Liver (tissue), 9 donors: ENCODE data around the gene SPATC1L. TPM values are rescaled to one million over a fixed set of nuclear protein-coding genes. Genes with fewer than 3 reads are reported as not detected.

ENCODE experiments used
- DNase-seq: peaks from one replicate; pipeline ENCODE4 v3.0.0-alpha.2; 2017; ENCODE audit warnings: low spot score
- H3K27ac ChIP-seq, 2 donors: one replicate each; pipeline ENCODE4 v1.7.0; 2013; ENCODE audit warnings: inconsistent platforms in 2 of 2, low read length in 2 of 2, control low read depth in 1 of 2, low read depth in 1 of 2, mild to moderate bottlenecking in 1 of 2
- H3K27me3 ChIP-seq, 4 donors: one replicate each; pipeline versions ENCODE4 v1.6.1 to v1.7.0; 2013; ENCODE audit warnings: low read length in 3 of 4, inconsistent platforms in 1 of 4, mild to moderate bottlenecking in 1 of 4, moderate library complexity in 1 of 4; ENCODE audit not compliant: control insufficient read depth in 4 of 4, insufficient read depth in 4 of 4
- H3K36me3 ChIP-seq, 4 donors: one replicate each; pipeline versions ENCODE4 v1.6.1 to v1.7.0; 2013; ENCODE audit warnings: low read length in 3 of 4, mild to moderate bottlenecking in 3 of 4, low read depth in 1 of 4, moderate library complexity in 1 of 4; ENCODE audit not compliant: control insufficient read depth in 4 of 4, insufficient read depth in 3 of 4
- H3K4me1 ChIP-seq, 4 donors: one replicate each; pipeline versions ENCODE4 v1.6.1 to v1.7.0; 2013; ENCODE audit warnings: low read length in 3 of 4, mild to moderate bottlenecking in 3 of 4, moderate library complexity in 1 of 4; ENCODE audit not compliant: control insufficient read depth in 4 of 4, insufficient read depth in 4 of 4
- H3K4me3 ChIP-seq, 3 donors: one replicate each; pipeline versions ENCODE4 v1.6.1 to v1.7.0; 2013; ENCODE audit warnings: low read length in 3 of 3, control low read depth in 1 of 3, low read depth in 1 of 3, mild to moderate bottlenecking in 1 of 3
- H3K9ac ChIP-seq, 2 donors: one replicate each; pipeline ENCODE4 v1.7.0; 2013; ENCODE audit warnings: low read length in 2 of 2, mild to moderate bottlenecking in 2 of 2, moderate library complexity in 2 of 2, control low read depth in 1 of 2, low read depth in 1 of 2
- H3K9me3 ChIP-seq, 4 donors: one replicate each; pipeline versions ENCODE4 v1.6.1 to v1.7.0; 2013; ENCODE audit warnings: low read length in 3 of 4; ENCODE audit not compliant: control insufficient read depth in 4 of 4
- EGR1 ChIP-seq, 2 donors: IDR thresholded peaks; 2 replicates each; pipeline ENCODE4 v1.6.1; 2016 to 2018; ENCODE audit warnings: antibody characterized with exemption in 2 of 2, low read depth in 2 of 2
- FOXA1 ChIP-seq: IDR thresholded peaks from 2 replicates; pipeline ENCODE4 v1.6.1; 2016; ENCODE audit warnings: antibody characterized with exemption
- FOXA2 ChIP-seq: IDR thresholded peaks from 2 replicates; pipeline ENCODE4 v1.6.1; 2016; ENCODE audit warnings: antibody characterized with exemption
- GABPA ChIP-seq, 2 donors: IDR thresholded peaks in 1 of 2; conservative IDR thresholded peaks in 1 of 2; 2 replicates each; pipeline ENCODE4 v1.6.1; 2016; ENCODE audit warnings: antibody characterized with exemption in 2 of 2, mild to moderate bottlenecking in 1 of 2, moderate library complexity in 1 of 2
- HNF4A ChIP-seq, 2 donors: conservative IDR thresholded peaks; 2 replicates each; pipeline ENCODE4 v1.6.1; 2016; ENCODE audit warnings: antibody characterized with exemption in 2 of 2, mild to moderate bottlenecking in 2 of 2
- HNF4G ChIP-seq: IDR thresholded peaks from 2 replicates; pipeline ENCODE4 v1.6.1; 2016; ENCODE audit warnings: antibody characterized with exemption
- NR2F2 ChIP-seq: IDR thresholded peaks from 2 replicates; pipeline ENCODE4 v1.6.1; 2016; ENCODE audit warnings: antibody characterized with exemption
- RAD21 ChIP-seq, 2 donors: IDR thresholded peaks; 2 replicates each; pipeline ENCODE4 v1.6.1; 2016; ENCODE audit warnings: antibody characterized with exemption in 2 of 2, mild to moderate bottlenecking in 2 of 2
- SP1 ChIP-seq: IDR thresholded peaks from 2 replicates; pipeline ENCODE4 v1.6.1; 2018; ENCODE audit warnings: antibody characterized with exemption, mild to moderate bottlenecking
- TAF1 ChIP-seq: conservative IDR thresholded peaks from 2 replicates; pipeline ENCODE4 v1.6.1; 2016; ENCODE audit warnings: antibody characterized with exemption, mild to moderate bottlenecking
- YY1 ChIP-seq: IDR thresholded peaks from 2 replicates; pipeline ENCODE4 v1.6.1; 2016; ENCODE audit warnings: antibody characterized with exemption, mild to moderate bottlenecking
- WGBS: extraction: QIAGEN DNeasy Blood & Tissue Kit; methylation state at CpG from one replicate; pipeline ENCODE4 v1.1.7; 2013; 5-methylcytosine and 5-hydroxymethylcytosine counted together
- polyA plus RNA-seq, 2 donors: library from polyadenylated mRNA; stranded (reverse) in 1 of 2; unstranded in 1 of 2; fragments of 200-250 nt in 1 of 2; fragments of >200 nt in 1 of 2; fragmentation: Nextera tagmentation in 1 of 2; extraction: Ambion mirVana in 1 of 2; gene quantifications; one replicate each; pipeline versions ENCODE4 v1.2.1 to v1.2.3, GENCODE V29; 2013 to 2015
- total RNA-seq, 2 donors: library from RNA; depleted of rRNA; stranded (reverse); fragments of >200 nt; gene quantifications; one replicate each; pipeline ENCODE4 v1.2.3, GENCODE V29; 2014
- TF ChIP-seq, protein P1 (sequence below): IDR thresholded peaks from 2 replicates; pipeline ENCODE4 v1.6.1; 2016; ENCODE audit warnings: antibody characterized with exemption
- TF ChIP-seq, protein P2 (sequence below): IDR thresholded peaks from 2 replicates; pipeline ENCODE4 v1.6.1; 2016; ENCODE audit warnings: antibody characterized with exemption
- TF ChIP-seq, protein P3 (sequence below): fragments of 150-350 bp; IDR thresholded peaks from 2 replicates; pipeline ENCODE4 v1.5.1; 2017; ENCODE audit warnings: improper control_type of control experiment, low read depth, low read length; ENCODE audit not compliant: missing input control
- TF ChIP-seq, protein P4 (sequence below): IDR thresholded peaks from 2 replicates; pipeline ENCODE4 v1.6.1; 2016; ENCODE audit warnings: antibody characterized with exemption
- TF ChIP-seq, protein P5 (sequence below): IDR thresholded peaks from 2 replicates; pipeline ENCODE4 v1.6.1; 2016; ENCODE audit warnings: antibody characterized with exemption, mild to moderate bottlenecking
- donor health status: healthy.
- donor health status: healthy.
- donor health status: healthy.
- donor health status: healthy.
- donor health status: healthy.

Gene SPATC1L
- total and polyA plus RNA-seq, 4 donors = 0.33 to 3.5 (median 0.79) TPM

DNA sequence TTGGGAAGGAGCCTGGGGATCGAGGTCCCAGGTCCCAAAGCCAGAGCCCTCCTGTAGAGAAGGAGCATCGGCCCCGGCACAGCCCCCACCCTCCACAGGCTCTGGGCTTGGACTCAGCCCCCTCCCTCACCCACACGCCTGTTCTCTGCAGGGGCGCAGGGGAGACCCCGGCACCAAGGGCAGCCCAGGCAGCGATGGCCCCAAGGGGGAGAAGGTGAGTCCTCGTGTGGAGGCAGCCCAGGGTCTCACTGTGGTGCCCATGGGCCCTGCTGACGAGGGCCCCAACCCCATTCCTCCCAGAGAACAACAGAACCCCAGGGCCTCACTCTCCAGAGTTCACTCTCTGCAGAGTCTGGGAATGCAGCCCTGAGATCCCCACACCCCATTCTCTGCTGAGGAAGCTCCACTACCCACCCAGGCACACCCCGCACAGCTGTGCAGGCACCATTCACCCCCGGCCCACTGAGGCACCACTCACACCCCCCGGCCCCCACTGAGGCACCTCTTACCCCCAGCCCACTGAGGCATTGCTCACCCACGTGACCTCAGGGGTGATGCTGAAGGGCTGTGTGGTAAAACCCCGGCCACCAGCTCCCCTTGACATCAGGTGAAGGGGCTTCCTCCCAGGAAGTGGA is 64.5 kb downstream of the SPATC1L start:
- H3K36me3 ChIP-seq = no peaks in the 10 kb centered on the region

DNA sequence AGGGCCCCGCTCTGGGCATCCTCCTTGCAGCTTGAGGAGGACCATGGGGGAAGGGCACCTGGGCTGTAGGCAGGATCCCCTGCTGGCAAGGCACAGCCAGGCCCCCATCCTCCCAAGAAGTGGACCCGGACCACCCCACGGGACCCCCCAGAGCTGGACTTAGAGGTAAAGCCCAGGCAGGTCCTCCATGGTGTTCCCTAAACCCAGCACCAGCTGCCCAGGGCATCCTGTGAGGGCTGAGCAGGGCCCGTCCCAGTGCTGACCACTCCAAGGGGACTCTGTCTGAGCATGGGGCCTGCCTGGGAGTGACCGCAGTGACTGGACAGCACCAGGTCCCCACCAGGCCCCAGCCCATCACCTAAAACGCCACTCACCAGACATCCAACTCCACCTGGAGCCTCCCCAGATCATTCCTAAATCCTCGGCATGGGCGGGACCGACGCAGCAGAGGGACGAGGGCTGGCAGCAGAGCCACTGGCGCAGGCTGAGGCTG is 65.1 kb downstream of the SPATC1L start:
- Histone ChIP-seq H3K4me1 (peaks cover 0 to 2% (median 0%) of the 10 kb centered on the region in 4 donors), H3K27ac (no peak overlapping the region), H3K4me3 (no peak overlapping the region), H3K36me3 (no peaks in the 10 kb centered on the region), H3K9ac (no peak overlapping the region), H3K9me3 (no peaks in the 10 kb centered on the region), H3K27me3 (no peaks in the 10 kb centered on the region)
- 84% methylated on average over 12 of the region's 12 CpGs for WGBS
- peak; percentile 31 for DNase-seq
- no peak for TF ChIP-seq YY1
- TF ChIP-seq HNF4G = no peak
- TF ChIP-seq, protein P1, sequence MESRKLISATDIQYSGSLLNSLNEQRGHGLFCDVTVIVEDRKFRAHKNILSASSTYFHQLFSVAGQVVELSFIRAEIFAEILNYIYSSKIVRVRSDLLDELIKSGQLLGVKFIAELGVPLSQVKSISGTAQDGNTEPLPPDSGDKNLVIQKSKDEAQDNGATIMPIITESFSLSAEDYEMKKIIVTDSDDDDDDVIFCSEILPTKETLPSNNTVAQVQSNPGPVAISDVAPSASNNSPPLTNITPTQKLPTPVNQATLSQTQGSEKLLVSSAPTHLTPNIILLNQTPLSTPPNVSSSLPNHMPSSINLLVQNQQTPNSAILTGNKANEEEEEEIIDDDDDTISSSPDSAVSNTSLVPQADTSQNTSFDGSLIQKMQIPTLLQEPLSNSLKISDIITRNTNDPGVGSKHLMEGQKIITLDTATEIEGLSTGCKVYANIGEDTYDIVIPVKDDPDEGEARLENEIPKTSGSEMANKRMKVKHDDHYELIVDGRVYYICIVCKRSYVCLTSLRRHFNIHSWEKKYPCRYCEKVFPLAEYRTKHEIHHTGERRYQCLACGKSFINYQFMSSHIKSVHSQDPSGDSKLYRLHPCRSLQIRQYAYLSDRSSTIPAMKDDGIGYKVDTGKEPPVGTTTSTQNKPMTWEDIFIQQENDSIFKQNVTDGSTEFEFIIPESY = no peak
- TF ChIP-seq, protein P2, sequence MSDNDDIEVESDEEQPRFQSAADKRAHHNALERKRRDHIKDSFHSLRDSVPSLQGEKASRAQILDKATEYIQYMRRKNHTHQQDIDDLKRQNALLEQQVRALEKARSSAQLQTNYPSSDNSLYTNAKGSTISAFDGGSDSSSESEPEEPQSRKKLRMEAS = no peak
- TF ChIP-seq, protein P3, sequence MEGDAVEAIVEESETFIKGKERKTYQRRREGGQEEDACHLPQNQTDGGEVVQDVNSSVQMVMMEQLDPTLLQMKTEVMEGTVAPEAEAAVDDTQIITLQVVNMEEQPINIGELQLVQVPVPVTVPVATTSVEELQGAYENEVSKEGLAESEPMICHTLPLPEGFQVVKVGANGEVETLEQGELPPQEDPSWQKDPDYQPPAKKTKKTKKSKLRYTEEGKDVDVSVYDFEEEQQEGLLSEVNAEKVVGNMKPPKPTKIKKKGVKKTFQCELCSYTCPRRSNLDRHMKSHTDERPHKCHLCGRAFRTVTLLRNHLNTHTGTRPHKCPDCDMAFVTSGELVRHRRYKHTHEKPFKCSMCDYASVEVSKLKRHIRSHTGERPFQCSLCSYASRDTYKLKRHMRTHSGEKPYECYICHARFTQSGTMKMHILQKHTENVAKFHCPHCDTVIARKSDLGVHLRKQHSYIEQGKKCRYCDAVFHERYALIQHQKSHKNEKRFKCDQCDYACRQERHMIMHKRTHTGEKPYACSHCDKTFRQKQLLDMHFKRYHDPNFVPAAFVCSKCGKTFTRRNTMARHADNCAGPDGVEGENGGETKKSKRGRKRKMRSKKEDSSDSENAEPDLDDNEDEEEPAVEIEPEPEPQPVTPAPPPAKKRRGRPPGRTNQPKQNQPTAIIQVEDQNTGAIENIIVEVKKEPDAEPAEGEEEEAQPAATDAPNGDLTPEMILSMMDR = no peak
- no peak for TF ChIP-seq EGR1 (IDR thresholded peaks at IDR 0.05; ENCODE audit: low read depth in 2 of 2)
- TF ChIP-seq, protein P4, sequence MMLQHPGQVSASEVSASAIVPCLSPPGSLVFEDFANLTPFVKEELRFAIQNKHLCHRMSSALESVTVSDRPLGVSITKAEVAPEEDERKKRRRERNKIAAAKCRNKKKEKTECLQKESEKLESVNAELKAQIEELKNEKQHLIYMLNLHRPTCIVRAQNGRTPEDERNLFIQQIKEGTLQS = no peak
- TF ChIP-seq NR2F2 = no peak

More for the DNA sequence above, 64.5 kb downstream of the SPATC1L start:
- Histone ChIP-seq H3K27ac (no peak overlapping the region), H3K9me3 (no peaks in the 10 kb centered on the region), H3K4me1 (peaks cover 0 to 5% (median 0%) of the 10 kb centered on the region in 4 donors), H3K4me3 (no peak overlapping the region), H3K27me3 (no peaks in the 10 kb centered on the region), H3K9ac (no peak overlapping the region)
- no peak for DNase-seq
- TF ChIP-seq, protein P3 = no peak
- TF ChIP-seq RAD21 (IDR thresholded peaks at IDR 0.05) = no peak
- TF ChIP-seq, protein P4 = no peak
- TF ChIP-seq GABPA (IDR thresholded peaks at IDR 0.05 in 1 of 2, conservative IDR thresholded peaks at IDR 0.05 in 1 of 2) = no peak
- no peak for TF ChIP-seq FOXA1
- TF ChIP-seq HNF4A (conservative IDR thresholded peaks at IDR 0.05) = no peak
- TF ChIP-seq, protein P1 = no peak
- no peak for TF ChIP-seq TAF1
- TF ChIP-seq SP1 = no peak
- TF ChIP-seq FOXA2 = no peak
- no peak for TF ChIP-seq NR2F2
- TF ChIP-seq, protein P5, sequence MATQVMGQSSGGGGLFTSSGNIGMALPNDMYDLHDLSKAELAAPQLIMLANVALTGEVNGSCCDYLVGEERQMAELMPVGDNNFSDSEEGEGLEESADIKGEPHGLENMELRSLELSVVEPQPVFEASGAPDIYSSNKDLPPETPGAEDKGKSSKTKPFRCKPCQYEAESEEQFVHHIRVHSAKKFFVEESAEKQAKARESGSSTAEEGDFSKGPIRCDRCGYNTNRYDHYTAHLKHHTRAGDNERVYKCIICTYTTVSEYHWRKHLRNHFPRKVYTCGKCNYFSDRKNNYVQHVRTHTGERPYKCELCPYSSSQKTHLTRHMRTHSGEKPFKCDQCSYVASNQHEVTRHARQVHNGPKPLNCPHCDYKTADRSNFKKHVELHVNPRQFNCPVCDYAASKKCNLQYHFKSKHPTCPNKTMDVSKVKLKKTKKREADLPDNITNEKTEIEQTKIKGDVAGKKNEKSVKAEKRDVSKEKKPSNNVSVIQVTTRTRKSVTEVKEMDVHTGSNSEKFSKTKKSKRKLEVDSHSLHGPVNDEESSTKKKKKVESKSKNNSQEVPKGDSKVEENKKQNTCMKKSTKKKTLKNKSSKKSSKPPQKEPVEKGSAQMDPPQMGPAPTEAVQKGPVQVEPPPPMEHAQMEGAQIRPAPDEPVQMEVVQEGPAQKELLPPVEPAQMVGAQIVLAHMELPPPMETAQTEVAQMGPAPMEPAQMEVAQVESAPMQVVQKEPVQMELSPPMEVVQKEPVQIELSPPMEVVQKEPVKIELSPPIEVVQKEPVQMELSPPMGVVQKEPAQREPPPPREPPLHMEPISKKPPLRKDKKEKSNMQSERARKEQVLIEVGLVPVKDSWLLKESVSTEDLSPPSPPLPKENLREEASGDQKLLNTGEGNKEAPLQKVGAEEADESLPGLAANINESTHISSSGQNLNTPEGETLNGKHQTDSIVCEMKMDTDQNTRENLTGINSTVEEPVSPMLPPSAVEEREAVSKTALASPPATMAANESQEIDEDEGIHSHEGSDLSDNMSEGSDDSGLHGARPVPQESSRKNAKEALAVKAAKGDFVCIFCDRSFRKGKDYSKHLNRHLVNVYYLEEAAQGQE = no peak
- WGBS = 81% methylated on average over 14 of the region's 14 CpGs
